A549 (cell line): ENCODE results near the gene SPATA1. TPM values are rescaled to one million over a fixed set of nuclear protein-coding genes. Genes with fewer than 3 reads are reported as not detected.

Experiments
- ATAC-seq, 2 experiments: fragments of 200-7000 bp in 1 of 2; fragments of >200 bp in 1 of 2; cut with Nextera tagmentation in 1 of 2; cut with Tn5 transposase in 1 of 2; 3 replicates each; pipeline versions ENCODE4 v1.8.0 to v1.9.1; 2018 to 2020; ENCODE audit warnings: mild to moderate bottlenecking in 1 of 2, moderate library complexity in 1 of 2
- CTCF ChIA-PET: fragments of 300-600 bp; sonication (Branson Sonifier 250); formaldehyde crosslinking; extraction: SDS; loops from one replicate; lab custom pipeline; 2021; ENCODE audit warnings: antibody characterized with exemption, inconsistent platforms; lab: Yijun Ruan, JAX
- POLR2A ChIA-PET: fragments of 350-600 bp; formaldehyde crosslinking; extraction: SDS; loops from one replicate; lab custom pipeline; 2021; ENCODE audit warnings: antibody characterized with exemption, inconsistent platforms; lab: Yijun Ruan, JAX
- DNase-seq, 2 experiments: peaks; one replicate each; pipeline versions ENCODE4 v3.0.0 to v3.0.0-alpha.2; 2011 to 2016; ENCODE audit warnings: low read depth in 1 of 2, low spot score in 1 of 2
- FAIRE-seq: peaks from 2 replicates; lab custom pipeline; 2011; peaks lifted over from hg19 to GRCh38; lab: Jason Lieb, UNC
- H3K27ac ChIP-seq, 2 experiments: fragments of >200 bp; sonication (Bioruptor Twin); formaldehyde crosslinking; 3 replicates each; pipeline ENCODE4 v1.5.1; 2016 to 2017
- H3K4me1 ChIP-seq: fragments of >200 bp; sonication (Bioruptor Twin); formaldehyde crosslinking; 3 replicates; pipeline ENCODE4 v1.6.1; 2016
- H3K4me2 ChIP-seq: fragments of >200 bp; sonication (Bioruptor Twin); formaldehyde crosslinking; 3 replicates; pipeline ENCODE4 v1.6.1; 2016
- H3K4me3 ChIP-seq: fragments of >200 bp; sonication (Bioruptor Twin); formaldehyde crosslinking; 3 replicates; pipeline ENCODE4 v1.5.1; 2016
- H3K9me3 ChIP-seq: fragments of >200 bp; sonication (Bioruptor Twin); formaldehyde crosslinking; 3 replicates; pipeline ENCODE4 v1.6.1; 2016
- BHLHE40 ChIP-seq: IDR thresholded peaks from 2 replicates; pipeline ENCODE4 v1.6.1; 2012; ENCODE audit warnings: low read depth, low read length, inconsistent platforms
- CHD2 ChIP-seq: fragments of 150-350 bp; IDR thresholded peaks from 2 replicates; pipeline ENCODE4 v1.6.1; 2014; ENCODE audit warnings: low read length; ENCODE audit not compliant: partially characterized antibody
- CTCF ChIP-seq: fragments of >200 bp; sonication (Bioruptor Twin); formaldehyde crosslinking; IDR thresholded peaks from 3 replicates; pipeline ENCODE4 v1.5.1; 2016
- EHF ChIP-seq: fragments of 250-450 bp; sonication (Bioruptor Pico); IDR thresholded peaks from 2 replicates; pipeline ENCODE4 v1.5.0; 2020; ENCODE audit warnings: mild to moderate bottlenecking
- FOSB ChIP-seq: fragments of 250-450 bp; sonication (Bioruptor Pico); IDR thresholded peaks from 2 replicates; pipeline ENCODE4 v1.5.0; 2020; ENCODE audit warnings: mild to moderate bottlenecking, moderate library complexity
- FOSL2 ChIP-seq, 2 experiments: fragments of 450-650 bp in 1 of 2; fragments of >200 bp in 1 of 2; sonication (Bioruptor Twin) in 1 of 2; formaldehyde crosslinking; IDR thresholded peaks; 2 replicates each; pipeline versions ENCODE4 v1.5.0 to v1.6.1; 2016 to 2020; ENCODE audit warnings: mild to moderate bottlenecking in 1 of 2, moderate library complexity in 1 of 2
- FOXS1 ChIP-seq: fragments of 250-450 bp; sonication (Bioruptor Pico); IDR thresholded peaks from 2 replicates; pipeline ENCODE4 v1.5.0; 2020; ENCODE audit warnings: mild to moderate bottlenecking, moderate library complexity
- HDAC2 ChIP-seq: fragments of 200-600 bp; sonication (generic); IDR thresholded peaks from 2 replicates; pipeline ENCODE4 v1.6.1; 2016
- HOXB13 ChIP-seq: fragments of 250-450 bp; sonication (Bioruptor Pico); IDR thresholded peaks from 2 replicates; pipeline ENCODE4 v1.5.0; 2020; ENCODE audit warnings: low read depth, mild to moderate bottlenecking, moderate library complexity
- HOXB5 ChIP-seq: fragments of 250-450 bp; sonication (Bioruptor Pico); IDR thresholded peaks from 2 replicates; pipeline ENCODE4 v1.5.0; 2020; ENCODE audit warnings: mild to moderate bottlenecking, moderate library complexity
- JUN ChIP-seq, 2 experiments: fragments of >200 bp; sonication (Bioruptor Twin); formaldehyde crosslinking; IDR thresholded peaks; 2 replicates in 1 of 2; 3 replicates in 1 of 2; pipeline ENCODE4 v1.6.1; 2016 to 2017
- JUNB ChIP-seq: fragments of >200 bp; sonication (Bioruptor Twin); formaldehyde crosslinking; IDR thresholded peaks from 2 replicates; pipeline ENCODE4 v1.6.1; 2016
- MAZ ChIP-seq: fragments of 150-350 bp; IDR thresholded peaks from 2 replicates; pipeline ENCODE4 v1.6.1; 2014; ENCODE audit warnings: antibody characterized with exemption, low read depth, low read length, borderline replicate concordance
- NFE2L2 ChIP-seq: fragments of 150-350 bp; conservative IDR thresholded peaks from 2 replicates; pipeline ENCODE4 v1.6.1; 2014; ENCODE audit warnings: low read length
- NPAS2 ChIP-seq: fragments of 250-450 bp; sonication (Bioruptor Pico); IDR thresholded peaks from 2 replicates; pipeline ENCODE4 v1.8.0; 2022; ENCODE audit warnings: mild to moderate bottlenecking, moderate library complexity, borderline replicate concordance
- PHF8 ChIP-seq: fragments of 200-600 bp; sonication (generic); IDR thresholded peaks from 2 replicates; pipeline ENCODE4 v1.6.1; 2016; ENCODE audit warnings: low read depth, mild to moderate bottlenecking, antibody characterized with exemption, moderate library complexity, borderline replicate concordance
- POLR2AphosphoS2 ChIP-seq: conservative IDR thresholded peaks from 2 replicates; pipeline ENCODE4 v1.6.1; 2012; ENCODE audit warnings: low read length, improper control_type of control experiment, inconsistent platforms
- RAD21 ChIP-seq, 2 experiments: fragments of >200 bp in 1 of 2; sonication (Bioruptor Twin) in 1 of 2; formaldehyde crosslinking in 1 of 2; IDR thresholded peaks in 1 of 2; conservative IDR thresholded peaks in 1 of 2; 2 replicates in 1 of 2; 3 replicates in 1 of 2; pipeline ENCODE4 v1.6.1; 2012 to 2018; ENCODE audit warnings: inconsistent platforms in 1 of 2
- RCOR1 ChIP-seq: fragments of 150-350 bp; IDR thresholded peaks from 2 replicates; pipeline ENCODE4 v1.6.1; 2014; ENCODE audit warnings: antibody characterized with exemption, low read length, low read depth
- TP53 ChIP-seq: fragments of 250-450 bp; sonication (Bioruptor Pico); IDR thresholded peaks from 2 replicates; pipeline ENCODE4 v1.5.0; 2021; ENCODE audit warnings: mild to moderate bottlenecking, moderate library complexity
- USF2 ChIP-seq: fragments of 450-650 bp; IDR thresholded peaks from 2 replicates; pipeline ENCODE4 v1.6.1; 2014; ENCODE audit warnings: antibody characterized with exemption
- ZC3H11A ChIP-seq: fragments of 450-650 bp; IDR thresholded peaks from 2 replicates; pipeline ENCODE4 v1.6.1; 2014; ENCODE audit warnings: antibody characterized with exemption, mild to moderate bottlenecking
- ZFP36 ChIP-seq: fragments of 450-650 bp; IDR thresholded peaks from 2 replicates; pipeline ENCODE4 v1.6.1; 2014; ENCODE audit warnings: borderline replicate concordance; ENCODE audit not compliant: partially characterized antibody
- WGBS: methylation state at CpG from one replicate; pipeline ENCODE4 v1.1.6; 2017; ENCODE audit errors: missing lambda C conversion rate; 5-methylcytosine and 5-hydroxymethylcytosine counted together
- polyA plus RNA-seq, 4 experiments: library from polyadenylated mRNA; depleted of rRNA in 3 of 4; stranded (reverse); fragments of >200 nt; fragmentation: RNase III in 1 of 4; extraction: RNeasy Plus Mini Kit Qiagen cat#74134 plus additional on column Dnase treatment in 1 of 4; gene quantifications; 2 replicates in 3 of 4; 3 replicates in 1 of 4; pipeline ENCODE4 v1.2.3, GENCODE V29; 2011 to 2017
- TF ChIP-seq, protein P1 (sequence below): fragments of 150-350 bp; IDR thresholded peaks from 2 replicates; pipeline ENCODE4 v1.6.1; 2014; ENCODE audit warnings: low read depth, mild to moderate bottlenecking, low read length
- TF ChIP-seq, protein P2 (sequence below): fragments of 250-450 bp; sonication (Bioruptor Pico); IDR thresholded peaks from 2 replicates; pipeline ENCODE4 v1.5.0; 2020; ENCODE audit warnings: low read depth, mild to moderate bottlenecking, moderate library complexity

The SPATA1 gene
- polyA plus RNA-seq, 2 of the 4 experiments (the other 2 are of a cell fraction), result 0.49 to 1.2 TPM

- Histone ChIP-seq H3K9me3 (no peaks in the 10 kb centered on the region), H3K4me1 (peaks cover 11% of the 10 kb centered on the region; the same call in 1 of the 3 replicates), H3K4me2 (peak overlapping the region; percentile 43; the same call in 2 of the 3 replicates), H3K4me3 (no peak overlapping the region), H3K27ac (no peak overlapping the region)
- no peak for ATAC-seq
- WGBS, result 13% methylated on average over 3 of the region's 3 CpGs
- TF ChIP-seq CHD2 (no peak), NPAS2 (CRISPR knock-in tag) (no peak), CTCF (no peak), MAZ (no peak), JUNB (0 out of 2 replicates have a peak, but pooled peaks have one; percentile 23), POLR2AphosphoS2 (no peak), HDAC2 (no peak), NFE2L2 (no peak), USF2 (no peak), TP53 (no peak), HOXB13 (CRISPR knock-in tag) (no peak), FOSL2 (IDR thresholded peaks at IDR 0.05) (no peak), FOSL2 (CRISPR knock-in tag; IDR thresholded peaks at IDR 0.05) (peak; percentile 48), JUN (IDR thresholded peaks at IDR 0.05) (no peak), HOXB5 (no peak)
- TF ChIP-seq, protein P1, sequence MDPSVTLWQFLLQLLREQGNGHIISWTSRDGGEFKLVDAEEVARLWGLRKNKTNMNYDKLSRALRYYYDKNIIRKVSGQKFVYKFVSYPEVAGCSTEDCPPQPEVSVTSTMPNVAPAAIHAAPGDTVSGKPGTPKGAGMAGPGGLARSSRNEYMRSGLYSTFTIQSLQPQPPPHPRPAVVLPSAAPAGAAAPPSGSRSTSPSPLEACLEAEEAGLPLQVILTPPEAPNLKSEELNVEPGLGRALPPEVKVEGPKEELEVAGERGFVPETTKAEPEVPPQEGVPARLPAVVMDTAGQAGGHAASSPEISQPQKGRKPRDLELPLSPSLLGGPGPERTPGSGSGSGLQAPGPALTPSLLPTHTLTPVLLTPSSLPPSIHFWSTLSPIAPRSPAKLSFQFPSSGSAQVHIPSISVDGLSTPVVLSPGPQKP, result no peak
- peak in 1 of 2 experiments; percentile 7 for DNase-seq
- ChIA-PET CTCF (interaction anchor here (0.9 kb wide), 1 partner anchor 44 kb away, joined by 3 read pairs; no protein-coding TSS in a partner anchor), POLR2A (interaction anchor here (0.9 kb wide), 1 partner anchor 34 kb away, joined by 3 read pairs; the partner anchor contains the start of genes GNG5 and SPATA1)
- FAIRE-seq, result no peak
Measured at GRCh38 chr1:84539972-84540371, 33.8 kb downstream of the SPATA1 start.

- Histone ChIP-seq H3K4me1 (peaks cover 11% of the 10 kb centered on the region; the same call in 1 of the 3 replicates), H3K4me2 (peak overlapping the region; percentile 43; the same call in 2 of the 3 replicates), H3K9me3 (no peaks in the 10 kb centered on the region), H3K4me3 (no peak overlapping the region), H3K27ac (no peak overlapping the region)
- TF ChIP-seq FOXS1 (CRISPR knock-in tag), result no peak
- TF ChIP-seq RCOR1, result no peak
- TF ChIP-seq, protein P1, result no peak
- TF ChIP-seq POLR2AphosphoS2, result no peak
- no peak for TF ChIP-seq RAD21 (conservative IDR thresholded peaks at IDR 0.05 in 1 of 2, IDR thresholded peaks at IDR 0.05 in 1 of 2)
- no peak for TF ChIP-seq PHF8
- TF ChIP-seq ZFP36, result no peak
- TF ChIP-seq, protein P2, sequence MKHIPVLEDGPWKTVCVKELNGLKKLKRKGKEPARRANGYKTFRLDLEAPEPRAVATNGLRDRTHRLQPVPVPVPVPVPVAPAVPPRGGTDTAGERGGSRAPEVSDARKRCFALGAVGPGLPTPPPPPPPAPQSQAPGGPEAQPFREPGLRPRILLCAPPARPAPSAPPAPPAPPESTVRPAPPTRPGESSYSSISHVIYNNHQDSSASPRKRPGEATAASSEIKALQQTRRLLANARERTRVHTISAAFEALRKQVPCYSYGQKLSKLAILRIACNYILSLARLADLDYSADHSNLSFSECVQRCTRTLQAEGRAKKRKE (CRISPR knock-in tag), result no peak
- no peak for TF ChIP-seq JUN (IDR thresholded peaks at IDR 0.05)
- no peak for TF ChIP-seq EHF (CRISPR knock-in tag)
- TF ChIP-seq BHLHE40, result no peak
- no peak for TF ChIP-seq FOSB (CRISPR knock-in tag)
- TF ChIP-seq CTCF, result no peak
- TF ChIP-seq ZC3H11A, result no peak
- no peak for TF ChIP-seq CHD2
- no peak for DNase-seq
- ChIA-PET CTCF (interaction anchor here (0.7 kb wide), 1 partner anchor 117 kb away, joined by 3 read pairs; no protein-coding TSS in a partner anchor), POLR2A (no interaction called here)
- 13% methylated on average over 1 of the region's 1 CpG for WGBS
- no peak for FAIRE-seq
- ATAC-seq, result no peak
Measured at GRCh38 chr1:84540759-84541158, 34.6 kb downstream of the SPATA1 start.
